Gastroesophageal sphincter (tissue), 4 donors: Measurements from ENCODE around the gene RAB36. TPM values are rescaled to one million over a fixed set of nuclear protein-coding genes. Genes with fewer than 3 reads are reported as not detected.

Source experiments
- ATAC-seq: fragments of 150-250 bp; one replicate; pipeline ENCODE4 v1.9.1; 2016; ENCODE audit warnings: mild to moderate bottlenecking, moderate library complexity
- H3K27ac ChIP-seq, 4 donors: fragments of 200-600 bp; sonication (generic) in 3 of 4; 1 replicate in 3 of 4; 2 replicates in 1 of 4; pipeline ENCODE4 v1.5.1; 2016 to 2019
- H3K27me3 ChIP-seq: fragments of 200-600 bp; sonication (generic); one replicate; pipeline ENCODE4 v1.5.1; 2019
- H3K36me3 ChIP-seq, 2 donors: fragments of 200-600 bp; sonication (generic); one replicate each; pipeline ENCODE4 v1.5.1; 2019; ENCODE audit warnings: control low read depth in 1 of 2
- H3K4me1 ChIP-seq, 3 donors: fragments of 200-600 bp; sonication (generic); 1 replicate in 2 of 3; 2 replicates in 1 of 3; pipeline ENCODE4 v1.5.1; 2016 to 2019; ENCODE audit warnings: control low read depth in 2 of 3
- H3K4me3 ChIP-seq, 2 donors: fragments of 200-600 bp; sonication (generic); one replicate each; pipeline ENCODE4 v1.5.1; 2019; ENCODE audit warnings: mild to moderate bottlenecking in 1 of 2, moderate library complexity in 1 of 2
- H3K9me3 ChIP-seq, 3 donors: fragments of 200-600 bp; sonication (generic); one replicate each; pipeline ENCODE4 v1.5.1; 2017 to 2019; ENCODE audit warnings: control low read depth in 2 of 3
- EP300 ChIP-seq: sonication (generic); formaldehyde crosslinking; IDR thresholded peaks from one replicate; pipeline ENCODE4 v1.6.1; 2017; ENCODE audit warnings: antibody characterized with exemption, mild to moderate bottlenecking
- POLR2A ChIP-seq, 2 donors: fragments of 450-650 bp; IDR thresholded peaks; one replicate each; pipeline ENCODE4 v1.6.1; 2017; ENCODE audit warnings: antibody characterized with exemption in 2 of 2, mild to moderate bottlenecking in 2 of 2, moderate library complexity in 1 of 2
- POLR2AphosphoS5 ChIP-seq: sonication (generic); formaldehyde crosslinking; IDR thresholded peaks from one replicate; pipeline ENCODE4 v1.6.1; 2017; ENCODE audit warnings: antibody characterized with exemption
- WGBS, 2 donors: methylation state at CpG; one replicate each; pipeline ENCODE4 v1.1.5; 2018; ENCODE audit warnings: low coverage in 1 of 2; 5-methylcytosine and 5-hydroxymethylcytosine counted together
- total RNA-seq, 4 donors: library from RNA; depleted of rRNA; stranded (reverse); fragments of >200 nt; gene quantifications; one replicate each; pipeline ENCODE4 v1.1.0, GENCODE V29; 2016
- TF ChIP-seq, protein P1 (sequence below), 4 experiments: fragments of 200-600 bp in 2 of 4; fragments of 450-650 bp in 2 of 4; sonication (generic) in 1 of 4; IDR thresholded peaks; one replicate each; pipeline ENCODE4 v1.5.1; 2017 to 2019; ENCODE audit warnings: antibody characterized with exemption in 4 of 4, mild to moderate bottlenecking in 2 of 4, moderate library complexity in 2 of 4

RAB36 gene
- total RNA-seq, 4 donors from 2014 or later: 3.9 to 12.2 (median 6.7) TPM

DNA sequence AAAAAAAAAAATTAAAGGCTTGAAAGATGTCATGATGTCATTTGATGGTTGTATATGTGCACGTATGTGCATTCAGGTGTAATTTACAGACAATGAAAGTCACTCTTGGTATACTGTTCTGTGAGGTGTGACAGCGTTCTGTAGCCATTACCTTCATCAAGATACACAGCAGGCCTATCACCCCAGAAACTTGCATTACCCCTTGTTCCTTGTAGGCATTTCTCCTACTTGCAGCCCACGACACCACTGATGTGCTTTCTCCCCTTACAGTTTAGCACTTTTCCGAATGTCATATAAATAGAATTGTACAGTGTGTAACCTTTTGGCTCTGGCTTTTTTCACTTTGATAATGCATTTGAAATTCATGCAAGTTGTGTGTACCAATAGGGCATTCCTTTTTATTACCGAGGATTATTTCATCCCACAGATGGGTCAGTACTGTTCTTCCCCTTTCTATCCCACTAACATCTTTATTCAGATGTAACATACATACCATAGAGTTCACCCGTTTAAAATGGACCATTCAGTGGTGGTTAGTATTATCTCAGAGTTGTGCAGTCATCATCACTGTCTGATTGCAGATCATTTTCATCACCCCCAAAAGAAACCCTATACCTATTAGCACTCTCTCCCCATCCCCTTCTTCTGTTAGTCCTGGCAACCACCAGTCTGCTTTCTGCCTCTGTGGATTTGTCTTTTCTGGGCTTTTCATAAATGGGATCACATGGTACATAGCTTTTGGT is 65.3 kb downstream of the RAB36 start:
- Histone ChIP-seq H3K27me3 (no peaks in the 10 kb centered on the region), H3K27ac (no peak overlapping the region), H3K4me1 (peaks cover 0 to 58% (median 6%) of the 10 kb centered on the region in 3 donors), H3K9me3 (no peaks in the 10 kb centered on the region), H3K36me3 (peaks cover 0 to 7% of the 10 kb centered on the region in 2 donors), H3K4me3 (no peak overlapping the region)
- TF ChIP-seq POLR2A (IDR thresholded peaks at IDR 0.05) (no peak), POLR2AphosphoS5 (no peak), EP300 (no peak)
- TF ChIP-seq, protein P1, sequence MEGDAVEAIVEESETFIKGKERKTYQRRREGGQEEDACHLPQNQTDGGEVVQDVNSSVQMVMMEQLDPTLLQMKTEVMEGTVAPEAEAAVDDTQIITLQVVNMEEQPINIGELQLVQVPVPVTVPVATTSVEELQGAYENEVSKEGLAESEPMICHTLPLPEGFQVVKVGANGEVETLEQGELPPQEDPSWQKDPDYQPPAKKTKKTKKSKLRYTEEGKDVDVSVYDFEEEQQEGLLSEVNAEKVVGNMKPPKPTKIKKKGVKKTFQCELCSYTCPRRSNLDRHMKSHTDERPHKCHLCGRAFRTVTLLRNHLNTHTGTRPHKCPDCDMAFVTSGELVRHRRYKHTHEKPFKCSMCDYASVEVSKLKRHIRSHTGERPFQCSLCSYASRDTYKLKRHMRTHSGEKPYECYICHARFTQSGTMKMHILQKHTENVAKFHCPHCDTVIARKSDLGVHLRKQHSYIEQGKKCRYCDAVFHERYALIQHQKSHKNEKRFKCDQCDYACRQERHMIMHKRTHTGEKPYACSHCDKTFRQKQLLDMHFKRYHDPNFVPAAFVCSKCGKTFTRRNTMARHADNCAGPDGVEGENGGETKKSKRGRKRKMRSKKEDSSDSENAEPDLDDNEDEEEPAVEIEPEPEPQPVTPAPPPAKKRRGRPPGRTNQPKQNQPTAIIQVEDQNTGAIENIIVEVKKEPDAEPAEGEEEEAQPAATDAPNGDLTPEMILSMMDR (IDR thresholded peaks at IDR 0.05): no peak
- ATAC-seq: no peak
- WGBS, 2 donors: 65 to 69% methylated on average over 6 of the region's 6 CpGs

DNA sequence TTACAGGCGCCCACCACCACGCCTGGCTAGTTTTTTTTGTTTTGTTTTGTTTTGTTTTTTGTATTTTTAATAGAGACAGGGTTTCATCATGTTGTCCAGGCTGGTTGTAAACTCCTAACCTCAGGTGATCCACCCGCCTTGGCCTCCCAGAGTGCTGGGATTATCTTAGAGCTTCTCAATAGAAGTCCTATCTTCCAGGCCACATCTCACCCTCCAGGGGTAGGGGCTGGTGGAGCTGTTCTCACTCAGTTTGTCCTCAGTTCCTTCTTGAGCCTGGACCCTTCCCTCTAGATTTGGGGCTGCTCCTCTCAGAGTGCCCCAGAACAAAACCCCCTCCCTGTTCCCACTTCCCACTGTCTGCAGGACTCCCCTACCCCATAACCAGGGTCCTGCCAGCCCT is 66.3 kb downstream of the RAB36 start:
- Histone ChIP-seq H3K9me3 (no peaks in the 10 kb centered on the region), H3K27me3 (no peaks in the 10 kb centered on the region), H3K4me1 (peaks cover 0 to 62% (median 6%) of the 10 kb centered on the region in 3 donors), H3K36me3 (peaks cover 0 to 7% of the 10 kb centered on the region in 2 donors), H3K4me3 (no peak overlapping the region), H3K27ac (no peak overlapping the region)
- no peak for ATAC-seq
- WGBS, 2 donors: 100% methylated on average over 3 of the region's 3 CpGs; no CpG with 5 or more reads in 1 of the 2 donors
- no peak for TF ChIP-seq POLR2A (IDR thresholded peaks at IDR 0.05)
- no peak for TF ChIP-seq POLR2AphosphoS5
- TF ChIP-seq, protein P1 (IDR thresholded peaks at IDR 0.05): no peak
- no peak for TF ChIP-seq EP300

DNA sequence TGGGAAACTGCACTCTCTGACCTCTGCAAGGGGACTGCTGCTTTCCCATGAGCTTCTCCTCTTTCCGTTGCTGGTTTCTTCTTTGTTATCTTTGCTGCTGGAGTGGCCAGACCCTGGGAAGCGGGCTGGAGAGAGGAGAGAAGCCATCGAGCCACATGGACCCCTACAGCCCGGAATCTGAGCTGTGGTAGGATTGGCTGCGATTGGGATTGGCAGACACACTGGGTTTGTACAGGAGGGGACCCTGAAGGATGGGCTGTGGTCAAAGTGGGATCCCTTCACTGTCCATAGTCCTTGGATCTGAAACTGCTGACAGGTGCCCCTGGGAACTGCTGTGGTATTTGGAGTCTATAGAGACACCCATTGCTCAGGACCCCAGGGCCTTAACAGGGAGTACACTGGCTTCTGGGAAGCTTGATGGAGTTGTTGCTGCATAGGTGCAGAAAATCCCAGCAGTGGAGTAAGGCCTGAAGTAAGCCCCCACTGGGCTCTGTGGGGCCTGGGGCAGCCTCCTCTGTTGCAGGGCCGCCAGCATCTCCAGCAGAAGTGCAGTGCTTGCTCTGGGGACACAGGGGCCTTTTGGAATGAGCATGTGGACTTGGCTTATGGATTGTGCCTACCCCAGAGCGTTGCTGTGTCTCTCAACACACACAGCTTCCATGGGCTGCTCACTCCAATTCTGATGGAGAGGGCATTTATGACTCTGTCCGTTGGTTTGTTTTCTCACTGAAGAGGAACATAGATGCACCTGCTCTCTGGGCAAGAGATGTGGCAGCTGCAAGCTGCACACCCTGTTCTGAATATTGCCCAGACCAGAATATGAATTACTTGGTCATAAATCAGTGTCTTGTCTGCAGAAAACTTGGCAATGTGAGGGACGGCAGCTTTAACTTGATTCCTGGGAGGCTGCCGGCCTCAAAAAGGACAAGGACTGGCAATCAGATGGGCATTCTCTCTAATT is 67.1 kb downstream of the RAB36 start:
- TF ChIP-seq EP300 (no peak), POLR2AphosphoS5 (peak; percentile 32)
- TF ChIP-seq, protein P1 (IDR thresholded peaks at IDR 0.05): no peak
- peaks cover 0 to 7% of the 10 kb centered on the region in 2 donors for H3K36me3 ChIP-seq
- peaks cover 0 to 70% (median 12%) of the 10 kb centered on the region in 3 donors for H3K4me1 ChIP-seq
- no peaks in the 10 kb centered on the region for H3K9me3 ChIP-seq
- no peak for ATAC-seq
- 39 to 76% methylated on average over 2 to 7 of the region's 10 CpGs for WGBS, 2 donors
- no peak overlapping the region for H3K4me3 ChIP-seq
- H3K27me3 ChIP-seq: no peaks in the 10 kb centered on the region
- H3K27ac ChIP-seq: no peak overlapping the region

DNA sequence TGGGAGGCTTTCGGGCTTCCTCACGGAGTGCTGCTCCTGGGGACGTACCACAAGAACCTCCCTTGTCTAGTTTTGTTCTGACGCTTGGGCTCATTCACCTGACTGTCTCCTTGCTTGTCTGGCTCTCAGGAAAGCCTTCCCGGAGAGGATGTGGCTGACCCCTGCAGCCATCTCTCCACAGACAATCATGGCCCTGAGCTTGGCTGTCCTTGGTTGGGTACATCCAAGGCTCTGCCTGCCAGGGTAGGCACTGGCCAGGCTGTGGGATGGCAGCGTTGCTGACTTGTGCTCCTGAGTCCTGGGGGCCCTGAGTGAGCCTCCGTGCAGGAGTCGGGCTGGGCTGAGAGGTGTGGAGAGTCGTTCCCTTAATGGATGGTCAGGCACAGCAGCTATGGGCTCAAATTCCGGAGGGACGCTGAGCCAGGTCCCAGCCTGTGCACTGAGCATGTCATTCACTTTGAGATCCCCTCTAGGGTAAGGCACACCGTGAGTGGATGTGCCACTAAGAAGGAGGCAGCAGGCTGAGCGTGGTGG is 67.8 kb downstream of the RAB36 start:
- Histone ChIP-seq H3K36me3 (peaks cover 0 to under 1% of the 10 kb centered on the region in 2 donors), H3K4me3 (no peak overlapping the region), H3K9me3 (no peaks in the 10 kb centered on the region), H3K27me3 (no peaks in the 10 kb centered on the region), H3K27ac (no peak overlapping the region), H3K4me1 (peaks cover 0 to 77% (median 20%) of the 10 kb centered on the region in 3 donors)
- WGBS, 2 donors: 92% methylated on average over 2 of the region's 13 CpGs; no CpG with 5 or more reads in 1 of the 2 donors
- TF ChIP-seq, protein P1 (IDR thresholded peaks at IDR 0.05): no peak
- TF ChIP-seq POLR2A (IDR thresholded peaks at IDR 0.05) (no peak), POLR2AphosphoS5 (no peak), EP300 (no peak)
- ATAC-seq: no peak
